ENCODE measurements around the gene DPH7. TPM values are rescaled to one million over a fixed set of nuclear protein-coding genes. Genes with fewer than 3 reads are reported as not detected.
"Not testable (repeated sequence)": the region's sequence is repeated elsewhere in the genome, so short reads cannot be mapped to it uniquely, and the experiment has no call there.

Gene DPH7
- total RNA-seq, 4 donors from 2014 or later = 14.4 to 40.5 (median 29.1) TPM

- ATAC-seq (ENCODE audit: low FRiP score) (no peak), DNase-seq (ENCODE audit: low spot score) (no peak)
- no peak for TF ChIP-seq CTCF (IDR thresholded peaks at IDR 0.05)
Measured at GRCh38 chr9:137515338-137515724, 63.4 kb downstream of the DPH7 start.

- DNase-seq (ENCODE audit: low spot score) (no peak), ATAC-seq (ENCODE audit: low FRiP score) (no peak)
- TF ChIP-seq CTCF (IDR thresholded peaks at IDR 0.05) = no peak
Measured at GRCh38 chr9:137514691-137515337, 63.9 kb downstream of the DPH7 start.

GRCh38 chr9:137513801-137514570, 64.7 kb downstream of the DPH7 start:
- not testable (repeated sequence) for DNase-seq (ENCODE audit: low spot score); ATAC-seq (ENCODE audit: low FRiP score)

- not testable (repeated sequence) for ATAC-seq (ENCODE audit: low FRiP score); DNase-seq (ENCODE audit: low spot score)
Measured at GRCh38 chr9:137513136-137513535, 65.6 kb downstream of the DPH7 start.

- DNase-seq (ENCODE audit: low spot score) (no peak), ATAC-seq (ENCODE audit: low FRiP score) (no peak)
- no peak for TF ChIP-seq CTCF (IDR thresholded peaks at IDR 0.05)
Measured at GRCh38 chr9:137511758-137512463, 66.8 kb downstream of the DPH7 start.

GRCh38 chr9:137511126-137511525, 67.6 kb downstream of the DPH7 start:
- not testable (repeated sequence) for DNase-seq (ENCODE audit: low spot score)

GRCh38 chr9:137509198-137509597, 69.5 kb downstream of the DPH7 start:
- TF ChIP-seq CTCF (IDR thresholded peaks at IDR 0.05) = no peak
- ATAC-seq (ENCODE audit: low FRiP score) = no peak
- DNase-seq (ENCODE audit: low spot score) = no peak

More at GRCh38 chr9:137511126-137511525, 67.6 kb downstream of the DPH7 start:
- ATAC-seq (ENCODE audit: low FRiP score) = not testable (repeated sequence)

GRCh38 chr9:137506702-137507171, 72.0 kb downstream of the DPH7 start:
- ATAC-seq (ENCODE audit: low FRiP score) (no peak), DNase-seq (ENCODE audit: low spot score) (no peak)
- TF ChIP-seq CTCF (IDR thresholded peaks at IDR 0.05) = no peak
